ENCODE results near the gene FAM219B. TPM values are rescaled to one million over a fixed set of nuclear protein-coding genes. Genes with fewer than 3 reads are reported as not detected.

FAM219B gene
- polyA plus RNA-seq, 4 donors = 12.7 to 41.3 (median 21.6) TPM

- Histone ChIP-seq H3K27me3 (ENCODE audit: control insufficient read depth in 3 of 3, insufficient read depth in 3 of 3, low read length in 3 of 3) (no peaks in the 10 kb centered on the region), H3K4me3 (ENCODE audit: low read depth in 1 of 3, low read length in 3 of 3) (no peak overlapping the region), H3K9me3 (ENCODE audit: control insufficient read depth in 2 of 2, insufficient read depth in 1 of 2, low read depth in 1 of 2, low read length in 1 of 2) (peaks cover 0 to 12% of the 10 kb centered on the region in 2 donors), H3K27ac (ENCODE audit: low read depth in 1 of 3, low read length in 2 of 3) (no peak overlapping the region), H3K4me1 (ENCODE audit: control insufficient read depth in 3 of 3, insufficient read depth in 2 of 3, low read depth in 1 of 3, low read length in 2 of 3) (peaks cover 0 to 6% (median 0%) of the 10 kb centered on the region in 3 donors), H3K36me3 (ENCODE audit: control insufficient read depth in 3 of 3, insufficient read depth in 2 of 3, low read depth in 1 of 3, low read length in 3 of 3) (no peaks in the 10 kb centered on the region)
- DNase-seq (no peak), FAIRE-seq (no peak)
- WGBS, 3 donors = 77 to 91% (median 91%) methylated on average over 4 of the region's 4 CpGs
Observed at GRCh38 chr15:74878273-74878672, 28.4 kb downstream of the FAM219B start.

DNA sequence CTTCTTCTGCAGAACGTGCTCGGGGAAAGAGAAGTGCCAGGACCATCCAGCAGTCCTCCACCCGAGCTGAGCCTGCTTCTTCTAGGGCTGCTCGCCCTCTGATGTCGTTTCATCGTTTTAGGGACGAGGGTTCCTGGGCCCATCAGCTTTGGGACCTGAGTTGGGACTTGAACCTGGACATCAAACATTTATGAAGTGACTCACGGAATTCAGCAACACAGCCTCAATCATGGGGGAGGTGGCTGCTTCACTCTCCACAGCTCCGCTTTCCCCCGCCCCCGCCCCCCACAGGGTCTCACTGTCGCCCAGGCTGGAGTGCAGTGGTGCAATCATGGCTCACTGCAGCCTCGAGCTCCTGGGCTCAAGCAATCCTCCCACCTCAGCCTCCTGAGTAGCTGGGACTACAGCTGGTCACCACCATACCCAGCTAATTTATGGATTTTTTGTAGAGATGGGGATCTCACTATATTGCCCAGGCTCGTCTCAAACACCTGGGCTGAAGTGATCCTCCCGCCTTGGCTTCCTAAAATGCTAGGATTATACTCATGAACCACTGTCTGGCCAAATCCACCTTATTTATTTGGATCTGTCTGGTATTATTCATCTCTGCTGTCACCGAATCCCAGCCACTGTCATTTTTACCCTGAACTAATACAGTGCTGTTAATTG, 32.8 kb downstream of the FAM219B start:
- 25 to 39% (median 36%) methylated on average over 15 to 16 of the region's 16 CpGs for WGBS, 3 donors
- Histone ChIP-seq H3K4me3 (ENCODE audit: low read depth in 1 of 3, low read length in 3 of 3) (peak overlapping the region; percentile 35 to 74 (median 72)), H3K27me3 (ENCODE audit: control insufficient read depth in 3 of 3, insufficient read depth in 3 of 3, low read length in 3 of 3) (no peaks in the 10 kb centered on the region), H3K27ac (ENCODE audit: low read depth in 1 of 3, low read length in 2 of 3) (peak overlapping the region; percentile 12 to 96 (median 90)), H3K9me3 (ENCODE audit: control insufficient read depth in 2 of 2, insufficient read depth in 1 of 2, low read depth in 1 of 2, low read length in 1 of 2) (no peaks in the 10 kb centered on the region), H3K36me3 (ENCODE audit: control insufficient read depth in 3 of 3, insufficient read depth in 2 of 3, low read depth in 1 of 3, low read length in 3 of 3) (peaks cover 0 to 9% (median 0%) of the 10 kb centered on the region in 3 donors), H3K4me1 (ENCODE audit: control insufficient read depth in 3 of 3, insufficient read depth in 2 of 3, low read depth in 1 of 3, low read length in 2 of 3) (peaks cover 4 to 32% (median 7%) of the 10 kb centered on the region in 3 donors)
- FAIRE-seq (no peak), DNase-seq (no peak)

DNA sequence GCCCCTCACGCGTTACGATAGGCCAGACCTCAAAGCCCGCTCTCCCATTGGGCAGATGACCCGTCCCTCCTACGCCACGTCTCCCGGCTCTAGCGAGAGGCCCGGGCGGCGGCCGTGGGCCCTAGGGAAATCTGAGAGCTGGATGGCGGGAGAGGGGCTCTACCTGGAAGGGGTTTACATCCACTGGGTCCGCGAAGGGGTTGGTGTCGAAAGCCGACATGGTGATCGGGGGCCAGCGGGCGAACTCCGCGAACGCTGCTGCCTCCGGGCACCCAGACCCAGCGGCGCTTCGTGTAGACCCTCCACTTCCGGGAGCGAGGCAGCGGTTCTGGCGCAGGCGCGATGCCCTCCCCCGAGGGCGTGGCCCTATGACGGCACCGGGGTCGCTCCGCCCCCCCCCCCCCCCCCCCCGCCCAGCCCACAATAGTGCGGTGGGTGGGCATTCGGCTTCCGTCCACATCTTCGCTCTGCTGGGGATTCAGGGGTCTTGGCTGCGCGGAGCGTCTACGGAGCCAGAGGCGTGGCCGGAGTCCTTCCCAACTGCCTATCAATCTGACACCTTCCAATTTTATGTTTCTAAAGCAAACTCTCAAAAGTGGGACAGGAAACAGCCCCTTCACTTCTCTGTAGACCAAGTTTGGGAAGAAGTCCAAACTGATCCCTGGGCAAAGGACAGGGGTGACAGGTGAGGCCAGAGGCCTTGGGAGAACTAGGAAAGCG, 33.5 kb downstream of the FAM219B start, which contains the start of gene SCAMP2:
TSS of gene SCAMP2 (minus strand) at position 330 of the 720 bp plus-strand sequence. CDS start at position 220, 110 bp downstream.
- no peak for FAIRE-seq
- DNase-seq = peak; percentile 98
- peak within 1 kb of the TSS; percentile 90 to 96 (median 93) for H3K27ac ChIP-seq (ENCODE audit: low read depth in 1 of 3, low read length in 2 of 3)
- peaks cover 0 to 13% (median 0%) of the 10 kb centered on the region in 3 donors for H3K36me3 ChIP-seq (ENCODE audit: control insufficient read depth in 3 of 3, insufficient read depth in 2 of 3, low read depth in 1 of 3, low read length in 3 of 3)
- H3K27me3 ChIP-seq (ENCODE audit: control insufficient read depth in 3 of 3, insufficient read depth in 3 of 3, low read length in 3 of 3) = no peaks in the 10 kb centered on the region
- H3K4me3 ChIP-seq (ENCODE audit: low read depth in 1 of 3, low read length in 3 of 3) = peak within 1 kb of the TSS; percentile 72 to 74 (median 74)
- no peaks in the 10 kb centered on the region for H3K9me3 ChIP-seq (ENCODE audit: control insufficient read depth in 2 of 2, insufficient read depth in 1 of 2, low read depth in 1 of 2, low read length in 1 of 2)
- 0 to 1% (median 1%) methylated on average over 33 to 50 of the region's 52 CpGs for WGBS, 3 donors
- peaks cover 8 to 38% (median 14%) of the 10 kb centered on the region in 3 donors for H3K4me1 ChIP-seq (ENCODE audit: control insufficient read depth in 3 of 3, insufficient read depth in 2 of 3, low read depth in 1 of 3, low read length in 2 of 3)

DNA sequence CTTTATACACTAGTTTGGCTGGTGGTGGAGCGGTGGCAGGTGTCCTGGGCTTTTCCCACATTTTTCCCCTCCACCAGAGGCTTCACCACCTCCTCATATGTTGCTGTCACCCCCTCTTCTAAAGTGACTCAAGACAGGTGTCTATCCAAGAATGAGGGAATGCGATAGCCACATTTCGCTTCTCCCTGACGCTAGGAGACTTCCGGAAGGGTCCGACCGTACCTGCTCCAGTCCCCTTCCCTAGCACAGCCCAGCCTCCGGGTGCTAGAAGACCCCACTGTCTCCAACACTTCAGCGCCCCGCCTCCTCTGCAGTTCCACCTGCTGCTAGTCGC, 34.0 kb downstream of the FAM219B start:
- WGBS, 3 donors = 0 to 2% (median 1%) methylated on average over 11 of the region's 11 CpGs
- Histone ChIP-seq H3K36me3 (ENCODE audit: control insufficient read depth in 3 of 3, insufficient read depth in 2 of 3, low read depth in 1 of 3, low read length in 3 of 3) (peaks cover 0 to 13% (median 0%) of the 10 kb centered on the region in 3 donors), H3K27ac (ENCODE audit: low read depth in 1 of 3, low read length in 2 of 3) (peak overlapping the region; percentile 90 to 96 (median 93)), H3K4me3 (ENCODE audit: low read depth in 1 of 3, low read length in 3 of 3) (peak overlapping the region; percentile 72 to 74 (median 74)), H3K9me3 (ENCODE audit: control insufficient read depth in 2 of 2, insufficient read depth in 1 of 2, low read depth in 1 of 2, low read length in 1 of 2) (no peaks in the 10 kb centered on the region), H3K4me1 (ENCODE audit: control insufficient read depth in 3 of 3, insufficient read depth in 2 of 3, low read depth in 1 of 3, low read length in 2 of 3) (peaks cover 13 to 44% (median 17%) of the 10 kb centered on the region in 3 donors), H3K27me3 (ENCODE audit: control insufficient read depth in 3 of 3, insufficient read depth in 3 of 3, low read length in 3 of 3) (no peaks in the 10 kb centered on the region)
- FAIRE-seq (no peak), DNase-seq (no peak)

GRCh38 chr15:74870436-74871215, 36.0 kb downstream of the FAM219B start:
- DNase-seq (peak in 1 of 2 donors; percentile 44), FAIRE-seq (no peak)
- 11 to 24% (median 11%) methylated on average over 6 of the region's 6 CpGs for WGBS, 3 donors
- Histone ChIP-seq H3K27me3 (ENCODE audit: control insufficient read depth in 3 of 3, insufficient read depth in 3 of 3, low read length in 3 of 3) (no peaks in the 10 kb centered on the region), H3K4me1 (ENCODE audit: control insufficient read depth in 3 of 3, insufficient read depth in 2 of 3, low read depth in 1 of 3, low read length in 2 of 3) (peaks cover 14 to 64% (median 17%) of the 10 kb centered on the region in 3 donors), H3K36me3 (ENCODE audit: control insufficient read depth in 3 of 3, insufficient read depth in 2 of 3, low read depth in 1 of 3, low read length in 3 of 3) (peaks cover 0 to 16% (median 0%) of the 10 kb centered on the region in 3 donors), H3K9me3 (ENCODE audit: control insufficient read depth in 2 of 2, insufficient read depth in 1 of 2, low read depth in 1 of 2, low read length in 1 of 2) (no peaks in the 10 kb centered on the region), H3K4me3 (ENCODE audit: low read depth in 1 of 3, low read length in 3 of 3) (peak overlapping the region in 1 of 3 donors; percentile 13), H3K27ac (ENCODE audit: low read depth in 1 of 3, low read length in 2 of 3) (peak overlapping the region; percentile 46 to 89 (median 85))

DNA sequence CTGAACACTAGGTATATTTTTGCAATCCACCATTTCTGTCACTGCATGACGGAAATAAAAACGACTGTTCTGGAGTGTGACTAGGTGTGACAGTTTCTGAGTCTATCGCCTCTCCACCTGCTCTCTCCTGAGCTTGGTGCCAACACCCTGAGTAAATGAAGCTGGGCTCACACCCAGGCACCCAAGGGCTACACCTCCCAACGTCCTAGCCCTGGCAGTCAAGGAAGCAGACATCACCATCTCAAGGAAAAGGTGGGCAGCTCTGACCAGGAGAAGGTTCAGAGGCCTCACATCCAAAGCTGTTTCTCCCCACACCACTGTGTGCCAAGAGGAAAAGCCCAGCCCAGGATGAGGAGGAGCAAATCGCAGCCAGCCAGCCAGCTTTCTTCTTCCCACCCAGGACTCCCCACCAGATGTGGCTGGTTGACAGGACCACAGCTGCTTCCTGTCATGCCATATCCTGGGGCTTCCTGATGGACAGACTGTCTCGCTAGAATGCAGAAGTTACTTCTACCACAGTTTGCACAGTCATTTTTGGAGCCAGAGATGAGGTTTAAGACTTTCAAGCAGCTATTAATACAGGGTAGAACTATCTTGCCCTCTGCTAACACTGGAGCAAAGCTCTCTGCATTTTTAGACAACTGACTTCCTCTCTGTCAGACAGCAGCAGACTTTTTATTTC, 36.8 kb downstream of the FAM219B start:
- Histone ChIP-seq H3K27me3 (ENCODE audit: control insufficient read depth in 3 of 3, insufficient read depth in 3 of 3, low read length in 3 of 3) (no peaks in the 10 kb centered on the region), H3K27ac (ENCODE audit: low read depth in 1 of 3, low read length in 2 of 3) (peak overlapping the region; percentile 77 to 89 (median 84)), H3K4me1 (ENCODE audit: control insufficient read depth in 3 of 3, insufficient read depth in 2 of 3, low read depth in 1 of 3, low read length in 2 of 3) (peaks cover 14 to 68% (median 17%) of the 10 kb centered on the region in 3 donors), H3K4me3 (ENCODE audit: low read depth in 1 of 3, low read length in 3 of 3) (no peak overlapping the region), H3K9me3 (ENCODE audit: control insufficient read depth in 2 of 2, insufficient read depth in 1 of 2, low read depth in 1 of 2, low read length in 1 of 2) (no peaks in the 10 kb centered on the region), H3K36me3 (ENCODE audit: control insufficient read depth in 3 of 3, insufficient read depth in 2 of 3, low read depth in 1 of 3, low read length in 3 of 3) (peaks cover 0 to 17% (median 0%) of the 10 kb centered on the region in 3 donors)
- DNase-seq (peak in 1 of 2 donors; percentile 89), FAIRE-seq (no peak)
- WGBS, 3 donors = 3 to 18% (median 5%) methylated on average over 6 of the region's 6 CpGs

DNA sequence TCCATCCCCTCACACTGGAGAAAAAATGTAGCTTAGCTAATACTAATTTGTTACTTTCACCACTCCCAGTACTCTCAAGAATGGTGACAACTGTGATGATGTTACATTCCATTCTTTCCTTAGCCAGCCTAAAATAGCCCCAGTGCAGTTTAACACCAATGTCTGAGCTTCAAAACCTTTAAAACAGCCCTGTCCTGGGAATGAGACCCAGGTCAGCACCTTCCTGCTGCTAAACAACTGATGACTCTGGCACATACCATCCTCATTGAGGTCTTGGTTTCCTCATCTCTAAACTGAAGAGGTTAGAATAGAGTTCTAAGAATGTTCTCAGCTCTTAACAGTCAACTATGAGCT, 37.3 kb downstream of the FAM219B start:
- FAIRE-seq = no peak
- DNase-seq = no peak
- Histone ChIP-seq H3K27ac (ENCODE audit: low read depth in 1 of 3, low read length in 2 of 3) (peak overlapping the region; percentile 77 to 89 (median 84)), H3K9me3 (ENCODE audit: control insufficient read depth in 2 of 2, insufficient read depth in 1 of 2, low read depth in 1 of 2, low read length in 1 of 2) (no peaks in the 10 kb centered on the region), H3K4me3 (ENCODE audit: low read depth in 1 of 3, low read length in 3 of 3) (no peak overlapping the region), H3K36me3 (ENCODE audit: control insufficient read depth in 3 of 3, insufficient read depth in 2 of 3, low read depth in 1 of 3, low read length in 3 of 3) (peaks cover 0 to 21% (median 0%) of the 10 kb centered on the region in 3 donors), H3K4me1 (ENCODE audit: control insufficient read depth in 3 of 3, insufficient read depth in 2 of 3, low read depth in 1 of 3, low read length in 2 of 3) (peaks cover 14 to 74% (median 20%) of the 10 kb centered on the region in 3 donors), H3K27me3 (ENCODE audit: control insufficient read depth in 3 of 3, insufficient read depth in 3 of 3, low read length in 3 of 3) (no peaks in the 10 kb centered on the region)
